Prostate gland (tissue), 2 donors: ENCODE measurements around the gene ACOX1.

Source experiments
- POLR2A ChIP-seq: fragments of 450-650 bp; IDR thresholded peaks from one replicate; pipeline ENCODE4 v1.6.1; 2016; ENCODE audit warnings: antibody characterized with exemption, mild to moderate bottlenecking
- TF ChIP-seq, protein P1 (sequence below), 4 experiments: fragments of 200-600 bp in 2 of 4; fragments of 450-650 bp in 2 of 4; sonication (generic) in 2 of 4; IDR thresholded peaks; 1 replicate in 3 of 4; 2 replicates in 1 of 4; pipeline ENCODE4 v1.5.1; 2016 to 2019; ENCODE audit warnings: antibody characterized with exemption in 4 of 4, mild to moderate bottlenecking in 2 of 4, moderate library complexity in 2 of 4

GRCh38 chr17:75926456-75926855, 52.5 kb downstream of the ACOX1 start:
- TF ChIP-seq, protein P1, sequence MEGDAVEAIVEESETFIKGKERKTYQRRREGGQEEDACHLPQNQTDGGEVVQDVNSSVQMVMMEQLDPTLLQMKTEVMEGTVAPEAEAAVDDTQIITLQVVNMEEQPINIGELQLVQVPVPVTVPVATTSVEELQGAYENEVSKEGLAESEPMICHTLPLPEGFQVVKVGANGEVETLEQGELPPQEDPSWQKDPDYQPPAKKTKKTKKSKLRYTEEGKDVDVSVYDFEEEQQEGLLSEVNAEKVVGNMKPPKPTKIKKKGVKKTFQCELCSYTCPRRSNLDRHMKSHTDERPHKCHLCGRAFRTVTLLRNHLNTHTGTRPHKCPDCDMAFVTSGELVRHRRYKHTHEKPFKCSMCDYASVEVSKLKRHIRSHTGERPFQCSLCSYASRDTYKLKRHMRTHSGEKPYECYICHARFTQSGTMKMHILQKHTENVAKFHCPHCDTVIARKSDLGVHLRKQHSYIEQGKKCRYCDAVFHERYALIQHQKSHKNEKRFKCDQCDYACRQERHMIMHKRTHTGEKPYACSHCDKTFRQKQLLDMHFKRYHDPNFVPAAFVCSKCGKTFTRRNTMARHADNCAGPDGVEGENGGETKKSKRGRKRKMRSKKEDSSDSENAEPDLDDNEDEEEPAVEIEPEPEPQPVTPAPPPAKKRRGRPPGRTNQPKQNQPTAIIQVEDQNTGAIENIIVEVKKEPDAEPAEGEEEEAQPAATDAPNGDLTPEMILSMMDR (IDR thresholded peaks at IDR 0.05) = no peak
- no peak for TF ChIP-seq POLR2A
